Uterus (tissue), 4 donors: ENCODE results near the gene KLK7. TPM values are rescaled to one million over a fixed set of nuclear protein-coding genes. Genes with fewer than 3 reads are reported as not detected.
"Not testable (repeated sequence)": the region's sequence is repeated elsewhere in the genome, so short reads cannot be mapped to it uniquely, and the experiment has no call there.

Source experiments
- DNase-seq, 2 donors: peaks; one replicate each; pipeline ENCODE4 v3.0.0-alpha.2; 2019 to 2020
- H3K27ac ChIP-seq, 2 donors: fragments of 200-600 bp; sonication (generic); 1 replicate in 1 of 2; 2 replicates in 1 of 2; pipeline ENCODE4 v1.5.1; 2016 to 2018
- H3K27me3 ChIP-seq, 2 donors: fragments of 200-600 bp; sonication (generic); one replicate each; pipeline ENCODE4 v1.5.1; 2018 to 2019; ENCODE audit warnings: control low read depth in 1 of 2
- H3K36me3 ChIP-seq, 2 donors: fragments of 200-600 bp; sonication (generic); one replicate each; pipeline ENCODE4 v1.5.1; 2019; ENCODE audit warnings: control low read depth in 1 of 2
- H3K4me1 ChIP-seq, 2 donors: fragments of 200-600 bp; sonication (generic); one replicate each; pipeline ENCODE4 v1.5.1; 2018 to 2019; ENCODE audit warnings: control low read depth in 1 of 2
- H3K4me3 ChIP-seq, 2 donors: fragments of 200-600 bp; sonication (generic); 1 replicate in 1 of 2; 2 replicates in 1 of 2; pipeline ENCODE4 v1.5.1; 2018 to 2019; ENCODE audit warnings: mild to moderate bottlenecking in 1 of 2
- H3K9me3 ChIP-seq, 2 donors: fragments of 200-600 bp; sonication (generic); one replicate each; pipeline ENCODE4 v1.5.1; 2019; ENCODE audit warnings: control low read depth in 1 of 2
- POLR2A ChIP-seq, 2 donors: fragments of 450-650 bp; IDR thresholded peaks; one replicate each; pipeline ENCODE4 v1.6.1; 2016; ENCODE audit warnings: antibody characterized with exemption in 2 of 2, mild to moderate bottlenecking in 1 of 2, moderate library complexity in 1 of 2
- intact Hi-C: fragments of 100-400 bp; cut with DNase I; formaldehyde crosslinking; loops from one replicate; pipeline ENCODE4 v1.15.1; 2023; ENCODE audit warnings: low total_unique reads
- total RNA-seq, 4 donors: library from RNA; depleted of rRNA in 3 of 4; stranded (reverse); fragments of >200 nt in 3 of 4; gene quantifications; one replicate each; pipeline versions ENCODE4 v1.1.0 to v1.2.4, GENCODE V29; 2014 to 2023
- TF ChIP-seq, protein P1 (sequence below), 4 experiments: fragments of 200-600 bp in 2 of 4; fragments of 450-650 bp in 2 of 4; sonication (generic) in 2 of 4; IDR thresholded peaks; one replicate each; pipeline ENCODE4 v1.5.1; 2016 to 2019; ENCODE audit warnings: antibody characterized with exemption in 4 of 4, mild to moderate bottlenecking in 2 of 4, moderate library complexity in 1 of 4
- donor health status: DM: yes; HTN: yes; CAD: no.

KLK7 gene
- total RNA-seq, 4 donors from 2014 or later: 0.14 to 1.1 TPM; not detected in 2

DNA sequence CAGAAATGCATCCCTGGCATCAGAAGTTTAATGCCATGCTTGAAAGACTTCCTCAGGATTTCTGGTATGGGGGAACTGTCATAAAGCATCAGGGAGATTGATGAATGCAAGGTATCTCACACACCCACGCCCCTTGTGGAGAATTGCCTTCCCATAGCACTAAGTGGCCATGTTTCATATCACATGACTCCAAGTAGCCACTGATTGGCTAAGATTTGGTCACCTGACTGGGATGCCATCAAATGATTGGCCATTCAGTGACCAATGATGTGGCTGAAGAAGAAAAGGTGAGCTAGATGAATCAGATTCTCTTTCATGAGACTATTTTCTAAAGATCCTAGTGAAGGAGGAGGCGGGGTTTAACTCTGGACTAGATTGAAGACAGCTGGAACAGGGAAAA lies 10.4 kb upstream of the KLK7 start:
- TF ChIP-seq POLR2A (IDR thresholded peaks at IDR 0.05): no peak
- TF ChIP-seq, protein P1, sequence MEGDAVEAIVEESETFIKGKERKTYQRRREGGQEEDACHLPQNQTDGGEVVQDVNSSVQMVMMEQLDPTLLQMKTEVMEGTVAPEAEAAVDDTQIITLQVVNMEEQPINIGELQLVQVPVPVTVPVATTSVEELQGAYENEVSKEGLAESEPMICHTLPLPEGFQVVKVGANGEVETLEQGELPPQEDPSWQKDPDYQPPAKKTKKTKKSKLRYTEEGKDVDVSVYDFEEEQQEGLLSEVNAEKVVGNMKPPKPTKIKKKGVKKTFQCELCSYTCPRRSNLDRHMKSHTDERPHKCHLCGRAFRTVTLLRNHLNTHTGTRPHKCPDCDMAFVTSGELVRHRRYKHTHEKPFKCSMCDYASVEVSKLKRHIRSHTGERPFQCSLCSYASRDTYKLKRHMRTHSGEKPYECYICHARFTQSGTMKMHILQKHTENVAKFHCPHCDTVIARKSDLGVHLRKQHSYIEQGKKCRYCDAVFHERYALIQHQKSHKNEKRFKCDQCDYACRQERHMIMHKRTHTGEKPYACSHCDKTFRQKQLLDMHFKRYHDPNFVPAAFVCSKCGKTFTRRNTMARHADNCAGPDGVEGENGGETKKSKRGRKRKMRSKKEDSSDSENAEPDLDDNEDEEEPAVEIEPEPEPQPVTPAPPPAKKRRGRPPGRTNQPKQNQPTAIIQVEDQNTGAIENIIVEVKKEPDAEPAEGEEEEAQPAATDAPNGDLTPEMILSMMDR (IDR thresholded peaks at IDR 0.05): no peak
- DNase-seq: no peak
- H3K9me3 ChIP-seq: no peaks in the 10 kb centered on the region
- no peak overlapping the region for H3K27ac ChIP-seq
- no peaks in the 10 kb centered on the region for H3K4me1 ChIP-seq
- H3K4me3 ChIP-seq: no peak overlapping the region
- H3K27me3 ChIP-seq: no peaks in the 10 kb centered on the region
- intact Hi-C loops: no loop called here
- no peaks in the 10 kb centered on the region for H3K36me3 ChIP-seq

DNA sequence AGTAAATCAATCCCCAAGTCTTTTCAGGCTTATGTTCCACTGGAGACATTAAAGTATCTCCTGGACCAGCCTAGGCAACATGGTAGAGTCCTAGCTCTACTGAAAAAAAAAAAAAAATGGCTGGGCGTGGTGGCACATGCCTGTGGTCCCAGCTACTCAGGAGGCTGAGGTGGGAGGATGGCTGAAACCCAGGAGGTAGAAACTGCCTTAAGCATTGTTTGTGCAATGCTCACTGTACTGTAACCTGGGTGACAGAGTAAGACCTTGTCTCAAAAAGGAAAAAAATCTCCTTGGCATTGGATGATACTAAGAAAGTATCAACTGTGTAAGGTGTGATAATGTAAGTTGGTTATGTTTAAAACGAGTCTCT lies 8.9 kb upstream of the KLK7 start:
- no peaks in the 10 kb centered on the region for H3K4me1 ChIP-seq
- H3K27ac ChIP-seq: no peak overlapping the region
- no peaks in the 10 kb centered on the region for H3K27me3 ChIP-seq
- no peaks in the 10 kb centered on the region for H3K36me3 ChIP-seq
- H3K9me3 ChIP-seq: no peaks in the 10 kb centered on the region
- intact Hi-C loops: no loop called here
- TF ChIP-seq, protein P1 (IDR thresholded peaks at IDR 0.05): no peak
- no peak for TF ChIP-seq POLR2A (IDR thresholded peaks at IDR 0.05)
- DNase-seq: no peak
- H3K4me3 ChIP-seq: no peak overlapping the region

DNA sequence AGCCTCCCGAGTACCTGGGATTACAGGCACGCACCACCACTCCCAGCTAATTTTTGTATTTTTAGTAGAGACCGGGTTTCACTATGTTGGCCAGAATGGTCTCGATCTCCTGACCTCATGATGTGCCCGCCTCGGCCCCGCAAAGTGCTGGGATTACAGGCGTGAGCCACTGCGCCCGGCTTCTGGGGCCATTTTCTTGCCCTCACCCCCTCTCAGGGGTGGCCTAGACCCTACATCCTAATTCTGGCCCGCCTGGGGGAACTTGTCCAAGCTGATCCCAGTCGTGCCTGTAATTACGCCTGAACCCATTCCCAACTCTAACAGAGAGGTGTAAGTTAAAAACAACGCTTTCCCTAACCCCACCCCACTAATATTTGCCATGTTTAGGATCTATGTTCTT lies 699 bp upstream of the KLK7 start:
- DNase-seq, H3K9me3 ChIP-seq, H3K36me3 ChIP-seq, H3K27me3 ChIP-seq, H3K4me3 ChIP-seq, intact Hi-C loops, H3K4me1 ChIP-seq, H3K27ac ChIP-seq: not testable (repeated sequence)

GRCh38 chr19:50982186-50982585 lies 1.5 kb downstream of the KLK7 start:
- intact Hi-C loops: no loop called here
- H3K27me3 ChIP-seq: peaks cover 0 to 4% of the 10 kb centered on the region in 2 donors
- TF ChIP-seq POLR2A (IDR thresholded peaks at IDR 0.05): no peak
- TF ChIP-seq, protein P1 (IDR thresholded peaks at IDR 0.05): no peak
- H3K27ac ChIP-seq: no peak overlapping the region
- no peaks in the 10 kb centered on the region for H3K36me3 ChIP-seq
- H3K9me3 ChIP-seq: no peaks in the 10 kb centered on the region
- no peaks in the 10 kb centered on the region for H3K4me1 ChIP-seq
- no peak for DNase-seq
- H3K4me3 ChIP-seq: no peak overlapping the region

DNA sequence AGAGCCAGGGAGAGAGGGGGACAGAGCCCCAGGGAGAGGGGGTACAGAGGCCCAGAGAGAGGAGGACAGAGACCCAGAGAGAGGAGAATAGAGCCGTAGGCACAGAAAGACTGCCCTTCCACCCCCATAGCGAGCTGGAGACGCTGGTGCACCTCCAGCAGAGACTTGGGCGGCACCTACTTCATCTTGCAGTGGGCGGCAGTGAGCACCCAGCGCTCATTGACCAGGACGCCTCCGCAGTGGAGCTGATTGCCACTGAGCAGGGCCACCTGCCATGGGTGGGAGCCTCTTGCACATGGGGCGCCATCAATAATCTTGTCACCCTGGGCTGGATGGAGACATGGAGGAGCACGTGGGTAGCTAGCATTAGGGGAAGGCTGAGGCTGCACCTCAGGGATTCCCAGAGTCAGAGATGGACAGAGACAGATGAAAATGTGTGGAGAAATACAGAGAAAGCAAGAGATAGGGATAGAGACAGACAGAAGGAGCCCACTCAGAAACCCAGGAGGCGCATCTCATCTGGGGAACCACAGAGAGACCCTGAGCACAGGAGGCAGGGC lies 2.0 kb downstream of the KLK7 start:
- intact Hi-C loops: no loop called here
- no peak overlapping the region for H3K27ac ChIP-seq
- DNase-seq: no peak
- no peak overlapping the region for H3K4me3 ChIP-seq
- H3K4me1 ChIP-seq: no peaks in the 10 kb centered on the region
- peaks cover 0 to 4% of the 10 kb centered on the region in 2 donors for H3K27me3 ChIP-seq
- no peaks in the 10 kb centered on the region for H3K9me3 ChIP-seq
- TF ChIP-seq, protein P1 (IDR thresholded peaks at IDR 0.05): no peak
- TF ChIP-seq POLR2A (IDR thresholded peaks at IDR 0.05): no peak
- no peaks in the 10 kb centered on the region for H3K36me3 ChIP-seq

DNA sequence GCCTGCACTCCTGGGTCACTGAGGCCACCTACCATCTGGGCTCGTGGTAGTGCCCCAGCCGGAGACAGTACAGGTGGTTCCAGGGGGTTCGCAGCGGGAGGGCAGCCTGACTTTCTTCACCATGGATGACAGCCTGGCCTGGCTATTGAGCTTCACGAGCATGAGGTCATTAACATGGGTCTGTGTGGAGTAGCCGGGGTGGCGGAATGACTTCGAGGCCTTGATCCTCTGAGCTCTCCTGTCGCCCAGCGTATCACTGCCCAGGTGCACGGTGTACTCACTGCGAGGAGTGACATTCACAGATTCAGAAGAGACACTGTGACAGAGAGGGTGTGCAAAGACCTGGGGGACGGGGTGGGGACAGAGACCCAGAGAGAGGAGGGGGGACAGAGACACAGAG lies 3.5 kb downstream of the KLK7 start:
- Histone ChIP-seq H3K27ac (no peak overlapping the region), H3K9me3 (no peaks in the 10 kb centered on the region), H3K4me1 (no peaks in the 10 kb centered on the region), H3K27me3 (peaks cover 0 to 4% of the 10 kb centered on the region in 2 donors), H3K36me3 (no peaks in the 10 kb centered on the region), H3K4me3 (no peak overlapping the region)
- intact Hi-C loops: no loop called here
- DNase-seq: no peak
- TF ChIP-seq, protein P1 (IDR thresholded peaks at IDR 0.05): no peak
- TF ChIP-seq POLR2A (IDR thresholded peaks at IDR 0.05): no peak
